Transverse colon (tissue), 4 donors: ENCODE measurements around the gene POLR2A. TPM values are rescaled to one million over a fixed set of nuclear protein-coding genes. Genes with fewer than 3 reads are reported as not detected.

Experiments used
- DNase-seq: peaks from one replicate; pipeline ENCODE4 v3.0.0-alpha.2; 2019
- H3K27ac ChIP-seq, 4 donors: fragments of 200-600 bp; sonication (generic); 2 replicates each; pipeline ENCODE4 v1.5.1; 2016 to 2018; ENCODE audit warnings: inconsistent platforms in 4 of 4
- H3K27me3 ChIP-seq: fragments of 200-600 bp; sonication (generic); 2 replicates; pipeline ENCODE4 v1.5.1; 2017; ENCODE audit warnings: inconsistent platforms
- H3K36me3 ChIP-seq, 4 donors: fragments of 200-600 bp; sonication (generic); 2 replicates each; pipeline ENCODE4 v1.5.1; 2017 to 2019; ENCODE audit warnings: inconsistent platforms in 4 of 4
- H3K4me1 ChIP-seq, 4 donors: fragments of 200-600 bp; sonication (generic); 2 replicates each; pipeline ENCODE4 v1.5.1; 2017 to 2020; ENCODE audit warnings: inconsistent platforms in 4 of 4
- H3K4me3 ChIP-seq, 4 donors: fragments of 200-600 bp; sonication (generic); 1 replicate in 1 of 4; 2 replicates in 3 of 4; pipeline versions ENCODE4 v1.5.1 to v1.6.1; 2017 to 2019; ENCODE audit warnings: inconsistent platforms in 4 of 4
- H3K9me3 ChIP-seq, 2 donors: fragments of 200-600 bp; sonication (generic); 2 replicates each; pipeline ENCODE4 v1.5.1; 2017 to 2019; ENCODE audit warnings: inconsistent platforms in 2 of 2
- EP300 ChIP-seq: sonication (generic); formaldehyde crosslinking; IDR thresholded peaks from one replicate; pipeline ENCODE4 v1.6.1; 2017; ENCODE audit warnings: antibody characterized with exemption, low read depth
- POLR2A ChIP-seq: fragments of 450-650 bp; IDR thresholded peaks from one replicate; pipeline ENCODE4 v1.6.1; 2016; ENCODE audit warnings: antibody characterized with exemption, mild to moderate bottlenecking, moderate library complexity
- POLR2AphosphoS5 ChIP-seq, 3 donors: sonication (generic); formaldehyde crosslinking; IDR thresholded peaks; one replicate each; pipeline ENCODE4 v1.6.1; 2016; ENCODE audit warnings: antibody characterized with exemption in 3 of 3
- WGBS, 2 donors: methylation state at CpG; one replicate each; pipeline ENCODE4 v1.1.5; 2018; ENCODE audit warnings: low coverage in 1 of 2; 5-methylcytosine and 5-hydroxymethylcytosine counted together
- in situ Hi-C, 4 donors: fragments of 200-750 bp; cut with MboI; loops; one replicate each; pipeline versions ENCODE4 v1.15.0 to v1.15.1; 2017; ENCODE audit warnings: low sequenced_read_pairs in 3 of 4, low pct_ligation_motif_present in 1 of 4, low pct_unique_long_range_greater_than_20kb in 1 of 4
- intact Hi-C: fragments of 100-400 bp; cut with DNase I; formaldehyde crosslinking; loops from one replicate; pipeline ENCODE4 v1.15.1; 2023; ENCODE audit warnings: low total_unique reads
- total RNA-seq, 4 donors: library from RNA; depleted of rRNA; stranded (reverse); fragments of >200 nt; gene quantifications; one replicate each; pipeline ENCODE4 v1.1.0, GENCODE V29; 2016
- TF ChIP-seq, protein P1 (sequence below), 5 experiments: fragments of 200-600 bp in 3 of 5; fragments of 450-650 bp in 2 of 5; sonication (generic) in 3 of 5; IDR thresholded peaks; 1 replicate in 2 of 5; 2 replicates in 3 of 5; pipeline ENCODE4 v1.5.1; 2016 to 2017; ENCODE audit warnings: antibody characterized with exemption in 5 of 5, inconsistent platforms in 3 of 5, mild to moderate bottlenecking in 2 of 5, moderate library complexity in 1 of 5

POLR2A gene
- total RNA-seq, 4 donors from 2014 or later = 91.3 to 321 (median 127) TPM

DNA sequence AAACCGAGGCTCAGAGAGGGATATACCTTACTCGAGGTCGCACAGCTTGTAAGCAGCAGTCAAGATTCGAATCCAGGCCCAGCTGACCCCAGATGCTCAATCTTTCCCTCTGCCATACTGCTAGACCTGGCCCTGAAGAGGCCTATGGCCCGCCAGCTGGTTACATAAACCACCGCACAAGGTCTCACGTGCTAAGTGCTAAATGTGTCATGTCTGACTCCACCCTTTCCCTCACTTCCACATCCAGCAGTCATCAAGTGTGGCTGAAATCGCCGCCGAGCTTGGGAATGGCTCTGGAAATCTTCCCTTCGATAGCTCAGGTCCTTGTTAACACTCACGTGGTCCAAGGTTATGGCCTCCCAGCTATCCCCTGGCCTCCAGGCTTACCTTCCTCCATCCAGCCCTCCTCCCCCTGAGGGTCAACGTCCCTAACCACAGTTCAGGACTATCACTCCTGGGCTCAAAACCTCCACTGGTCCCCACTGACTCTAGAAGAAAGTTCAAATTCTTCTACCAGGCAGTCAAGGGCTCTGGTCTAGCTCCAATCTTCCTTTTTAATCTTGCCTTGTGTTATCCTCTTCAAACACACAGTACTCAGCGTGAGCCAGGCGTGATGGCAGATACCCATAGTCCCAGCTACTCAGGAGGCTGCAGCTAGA lies 8.3 kb upstream of the POLR2A start:
- Histone ChIP-seq H3K36me3 (no peaks in the 10 kb centered on the region), H3K27ac (peak overlapping the region; percentile 95 to 100 (median 99)), H3K4me3 (no peak overlapping the region), H3K27me3 (no peaks in the 10 kb centered on the region), H3K9me3 (no peaks in the 10 kb centered on the region), H3K4me1 (peaks cover 17 to 43% (median 30%) of the 10 kb centered on the region in 4 donors)
- DNase-seq = peak; percentile 43
- WGBS, 2 donors = 66 to 73% methylated on average over 12 to 15 of the region's 15 CpGs
- intact Hi-C loops (no loop called here), in situ Hi-C loops (no loop called here)
- peak; percentile 36 to 64 (median 57) for TF ChIP-seq POLR2AphosphoS5 (IDR thresholded peaks at IDR 0.05)
- TF ChIP-seq POLR2A = no peak

DNA sequence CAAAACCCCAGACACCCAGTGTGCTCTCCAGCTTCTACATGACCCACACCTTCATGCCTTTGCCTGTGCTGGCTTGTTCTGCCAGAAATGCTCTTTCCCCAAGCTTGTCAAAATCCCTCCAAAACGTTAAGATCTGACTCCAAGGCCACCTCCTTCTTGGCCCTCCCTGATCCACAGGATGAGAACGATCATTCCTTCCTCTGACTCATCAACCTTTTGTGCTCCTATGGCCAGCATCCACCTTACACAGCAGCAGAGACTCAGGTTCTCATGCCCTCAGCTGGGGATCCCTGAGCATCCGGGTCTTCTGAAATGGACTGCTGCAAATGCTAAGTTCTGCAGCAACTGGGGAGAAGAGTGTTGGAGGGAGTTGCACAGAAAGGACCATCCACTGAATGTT lies 7.7 kb upstream of the POLR2A start:
- H3K27me3 ChIP-seq = no peaks in the 10 kb centered on the region
- WGBS, 2 donors = 28 to 38% methylated on average over 2 to 3 of the region's 3 CpGs
- H3K9me3 ChIP-seq = no peaks in the 10 kb centered on the region
- TF ChIP-seq POLR2A = no peak
- TF ChIP-seq EP300 = no peak
- no peak for TF ChIP-seq POLR2AphosphoS5 (IDR thresholded peaks at IDR 0.05)
- TF ChIP-seq, protein P1, sequence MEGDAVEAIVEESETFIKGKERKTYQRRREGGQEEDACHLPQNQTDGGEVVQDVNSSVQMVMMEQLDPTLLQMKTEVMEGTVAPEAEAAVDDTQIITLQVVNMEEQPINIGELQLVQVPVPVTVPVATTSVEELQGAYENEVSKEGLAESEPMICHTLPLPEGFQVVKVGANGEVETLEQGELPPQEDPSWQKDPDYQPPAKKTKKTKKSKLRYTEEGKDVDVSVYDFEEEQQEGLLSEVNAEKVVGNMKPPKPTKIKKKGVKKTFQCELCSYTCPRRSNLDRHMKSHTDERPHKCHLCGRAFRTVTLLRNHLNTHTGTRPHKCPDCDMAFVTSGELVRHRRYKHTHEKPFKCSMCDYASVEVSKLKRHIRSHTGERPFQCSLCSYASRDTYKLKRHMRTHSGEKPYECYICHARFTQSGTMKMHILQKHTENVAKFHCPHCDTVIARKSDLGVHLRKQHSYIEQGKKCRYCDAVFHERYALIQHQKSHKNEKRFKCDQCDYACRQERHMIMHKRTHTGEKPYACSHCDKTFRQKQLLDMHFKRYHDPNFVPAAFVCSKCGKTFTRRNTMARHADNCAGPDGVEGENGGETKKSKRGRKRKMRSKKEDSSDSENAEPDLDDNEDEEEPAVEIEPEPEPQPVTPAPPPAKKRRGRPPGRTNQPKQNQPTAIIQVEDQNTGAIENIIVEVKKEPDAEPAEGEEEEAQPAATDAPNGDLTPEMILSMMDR (IDR thresholded peaks at IDR 0.05) = no peak
- in situ Hi-C loops = no loop called here
- intact Hi-C loops = no loop called here
- H3K36me3 ChIP-seq = no peaks in the 10 kb centered on the region
- no peak overlapping the region for H3K4me3 ChIP-seq
- peaks cover 17 to 43% (median 30%) of the 10 kb centered on the region in 4 donors for H3K4me1 ChIP-seq
- no peak for DNase-seq
- H3K27ac ChIP-seq = peak overlapping the region; percentile 95 to 100 (median 99)

DNA sequence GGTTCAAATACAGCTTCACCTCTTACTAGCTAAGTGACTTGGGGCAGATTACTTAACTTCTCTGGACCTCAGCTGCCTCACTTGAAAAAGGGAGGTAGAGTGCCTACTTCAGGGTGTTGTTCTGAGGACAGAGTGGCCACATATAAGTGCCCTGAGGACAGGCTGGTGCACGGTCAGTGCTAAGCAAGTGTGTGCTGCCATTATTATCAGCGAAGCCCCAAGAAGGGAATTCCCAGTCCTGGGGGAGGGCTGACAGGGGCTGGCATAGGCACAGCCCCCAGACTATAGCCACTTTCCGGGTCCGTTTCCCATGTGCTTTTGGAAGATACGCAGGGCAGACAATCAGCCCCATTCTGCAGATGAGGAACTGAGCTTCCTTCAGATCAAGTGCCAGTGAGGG lies 7.2 kb upstream of the POLR2A start:
- in situ Hi-C loops (no loop called here), intact Hi-C loops (no loop called here)
- no peaks in the 10 kb centered on the region for H3K9me3 ChIP-seq
- H3K36me3 ChIP-seq = no peaks in the 10 kb centered on the region
- H3K4me1 ChIP-seq = peaks cover 17 to 42% (median 29%) of the 10 kb centered on the region in 4 donors
- H3K4me3 ChIP-seq = peak overlapping the region in 1 of 4 donors; percentile 90
- 70 to 93% methylated on average over 2 to 5 of the region's 5 CpGs for WGBS, 2 donors
- peak overlapping the region; percentile 95 to 100 (median 99) for H3K27ac ChIP-seq
- no peak for DNase-seq
- H3K27me3 ChIP-seq = no peaks in the 10 kb centered on the region
- TF ChIP-seq POLR2A (no peak), EP300 (no peak), POLR2AphosphoS5 (IDR thresholded peaks at IDR 0.05) (no peak)
- TF ChIP-seq, protein P1 (IDR thresholded peaks at IDR 0.05) = no peak

DNA sequence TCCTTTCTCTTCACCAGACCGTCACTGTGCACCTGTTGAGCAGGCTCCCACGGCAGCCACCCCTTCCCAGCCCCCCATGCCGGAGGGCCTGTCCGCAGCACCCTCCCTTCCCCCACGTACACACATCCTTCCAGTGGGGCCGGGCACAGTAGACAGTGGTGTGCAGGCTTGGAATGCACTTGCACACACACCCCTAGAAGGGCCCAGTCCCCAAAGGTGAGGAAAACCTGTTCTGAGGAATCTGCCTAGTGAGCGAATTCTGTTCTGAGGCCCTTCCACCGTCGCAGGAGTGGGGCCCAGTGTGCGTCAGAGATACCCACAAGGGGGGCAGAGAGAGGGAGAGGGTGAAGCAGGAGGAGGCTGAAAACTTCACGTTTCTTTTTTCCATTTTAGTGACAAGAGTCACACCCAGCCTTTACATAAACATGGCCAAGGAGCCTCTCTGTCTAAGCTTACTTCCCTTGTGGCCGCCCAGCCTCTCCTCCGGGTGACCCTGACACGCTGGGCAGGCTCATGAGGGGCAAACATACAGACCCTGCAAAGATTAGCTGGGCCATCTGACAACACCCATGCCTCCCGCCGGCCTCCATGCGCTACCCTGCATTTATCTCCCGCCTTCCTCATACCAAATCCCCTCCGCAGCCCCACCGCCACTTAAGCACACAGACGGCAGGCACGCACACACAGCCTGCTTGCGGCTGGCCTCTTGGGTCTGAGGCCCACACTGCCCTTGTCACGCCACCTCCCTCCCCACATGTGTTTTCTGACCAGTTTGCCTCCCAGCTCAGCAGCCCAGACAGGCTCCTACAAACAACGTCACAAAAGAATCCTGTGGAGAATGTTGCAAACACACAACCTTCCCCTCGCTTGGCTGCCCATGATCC lies 6.5 kb upstream of the POLR2A start:
- intact Hi-C loops = no loop called here
- H3K4me3 ChIP-seq = peak overlapping the region; percentile 70 to 100 (median 94)
- no peaks in the 10 kb centered on the region for H3K27me3 ChIP-seq
- H3K4me1 ChIP-seq = peaks cover 17 to 42% (median 30%) of the 10 kb centered on the region in 4 donors
- no peaks in the 10 kb centered on the region for H3K36me3 ChIP-seq
- no peaks in the 10 kb centered on the region for H3K9me3 ChIP-seq
- H3K27ac ChIP-seq = peak overlapping the region; percentile 95 to 100 (median 99)
- DNase-seq = peak; percentile 28
- TF ChIP-seq EP300 (no peak), POLR2A (no peak), POLR2AphosphoS5 (IDR thresholded peaks at IDR 0.05) (peak; percentile 14 to 44 (median 14))
- TF ChIP-seq, protein P1 (IDR thresholded peaks at IDR 0.05) = no peak
- 69% methylated on average over 26 of the region's 26 CpGs; no CpG with 5 or more reads in 1 of the 2 donors for WGBS, 2 donors
- in situ Hi-C loops = no loop called here
